H7 (cell line): ENCODE results near the gene RHBDF2. TPM values are rescaled to one million over a fixed set of nuclear protein-coding genes. Genes with fewer than 3 reads are reported as not detected.

Source experiments
- DNase-seq: peaks from one replicate; pipeline ENCODE4 v3.0.0; 2012
- H3K27me3 ChIP-seq: 2 replicates; pipeline ENCODE4 v1.6.0; 2011; ENCODE audit warnings: mild to moderate bottlenecking, low read length; ENCODE audit not compliant: control insufficient read depth, insufficient read depth
- H3K36me3 ChIP-seq: replicated peaks from 2 replicates; pipeline ENCODE4 v1.5.1; 2011; ENCODE audit warnings: low read length; ENCODE audit not compliant: control insufficient read depth, insufficient read depth
- H3K4me3 ChIP-seq: 2 replicates; pipeline ENCODE4 v1.5.1; 2011; ENCODE audit warnings: low read depth, mild to moderate bottlenecking, control low read depth, low read length, moderate library complexity; ENCODE audit not compliant: insufficient read depth
- total RNA-seq: library from RNA; depleted of rRNA; stranded (reverse); fragments of >200 nt; shearing (Covaris generic); gene quantifications from 2 replicates; pipeline ENCODE4 v1.2.3, GENCODE V29; 2014; rRNA removed

Gene RHBDF2
- 23.0 and 34.3 TPM in 2 replicates for total RNA-seq

GRCh38 chr17:76501018-76501826, at the start of gene RHBDF2:
Gene RHBDF2 (minus strand): TSS chr17:76501423. CDS start chr17:76481524, 19,899 bp downstream.
- Histone ChIP-seq H3K27me3 (no peaks in the 10 kb centered on the region), H3K4me3 (peak within 1 kb of the TSS; percentile 80), H3K36me3 (no peaks in the 10 kb centered on the region)
- DNase-seq, result peak; percentile 99

- no peaks in the 10 kb centered on the region for H3K36me3 ChIP-seq
- no peak for DNase-seq
- no peaks in the 10 kb centered on the region for H3K27me3 ChIP-seq
- no peak overlapping the region for H3K4me3 ChIP-seq
These were observed 48.3 kb upstream of the RHBDF2 start for GRCh38 chr17:76549539-76549938.

- no peaks in the 10 kb centered on the region for H3K27me3 ChIP-seq
- DNase-seq, result no peak
- H3K36me3 ChIP-seq, result no peaks in the 10 kb centered on the region
- no peak overlapping the region for H3K4me3 ChIP-seq
These were observed 47.9 kb upstream of the RHBDF2 start for GRCh38 chr17:76549215-76549518.

- H3K27me3 ChIP-seq, result no peaks in the 10 kb centered on the region
- H3K36me3 ChIP-seq, result no peaks in the 10 kb centered on the region
- H3K4me3 ChIP-seq, result no peak overlapping the region
- DNase-seq, result no peak
These were observed 47.4 kb upstream of the RHBDF2 start for GRCh38 chr17:76548378-76549214.

- no peak for DNase-seq
- H3K36me3 ChIP-seq, result no peaks in the 10 kb centered on the region
- H3K27me3 ChIP-seq, result no peaks in the 10 kb centered on the region
These were observed 46.5 kb upstream of the RHBDF2 start for GRCh38 chr17:76547642-76548202.

GRCh38 chr17:76547183-76547641, 46.0 kb upstream of the RHBDF2 start:
- H3K36me3 ChIP-seq, result no peaks in the 10 kb centered on the region
- peak; percentile 84 for DNase-seq
- no peak overlapping the region for H3K4me3 ChIP-seq
- no peaks in the 10 kb centered on the region for H3K27me3 ChIP-seq

More at GRCh38 chr17:76547642-76548202, 46.5 kb upstream of the RHBDF2 start:
- H3K4me3 ChIP-seq, result no peak overlapping the region

GRCh38 chr17:76546556-76547182, 45.4 kb upstream of the RHBDF2 start:
- no peaks in the 10 kb centered on the region for H3K27me3 ChIP-seq
- peak; percentile 47 for DNase-seq
- no peak overlapping the region for H3K4me3 ChIP-seq
- no peaks in the 10 kb centered on the region for H3K36me3 ChIP-seq

- peak; percentile 35 for DNase-seq
- Histone ChIP-seq H3K27me3 (no peaks in the 10 kb centered on the region), H3K4me3 (no peak overlapping the region), H3K36me3 (no peaks in the 10 kb centered on the region)
These were observed 44.8 kb upstream of the RHBDF2 start for GRCh38 chr17:76545918-76546555.

- H3K27me3 ChIP-seq, result peaks cover 3% of the 10 kb centered on the region
- no peaks in the 10 kb centered on the region for H3K36me3 ChIP-seq
- H3K4me3 ChIP-seq, result no peak overlapping the region
- DNase-seq, result peak; percentile 60
These were observed 43.5 kb upstream of the RHBDF2 start for GRCh38 chr17:76544546-76545365.

- no peaks in the 10 kb centered on the region for H3K36me3 ChIP-seq
- no peak overlapping the region for H3K4me3 ChIP-seq
- H3K27me3 ChIP-seq, result peaks cover 8% of the 10 kb centered on the region
- peak; percentile 72 for DNase-seq
These were observed 42.8 kb upstream of the RHBDF2 start for GRCh38 chr17:76543826-76544545.

- Histone ChIP-seq H3K36me3 (no peaks in the 10 kb centered on the region), H3K27me3 (peaks cover 13% of the 10 kb centered on the region), H3K4me3 (no peak overlapping the region)
- DNase-seq, result peak; percentile 56
These were observed 42.2 kb upstream of the RHBDF2 start for GRCh38 chr17:76543482-76543825.

GRCh38 chr17:76542984-76543383, 41.8 kb upstream of the RHBDF2 start:
- peaks cover 18% of the 10 kb centered on the region for H3K27me3 ChIP-seq
- no peak overlapping the region for H3K4me3 ChIP-seq
- H3K36me3 ChIP-seq, result no peaks in the 10 kb centered on the region
- DNase-seq, result peak; percentile 44

GRCh38 chr17:76542566-76542971, 41.3 kb upstream of the RHBDF2 start:
- Histone ChIP-seq H3K4me3 (no peak overlapping the region), H3K27me3 (peaks cover 21% of the 10 kb centered on the region), H3K36me3 (no peaks in the 10 kb centered on the region)
- peak; percentile 29 for DNase-seq
